Esophagus muscularis mucosa (tissue), 4 donors: ENCODE data around the gene HDAC1. TPM values are rescaled to one million over a fixed set of nuclear protein-coding genes. Genes with fewer than 3 reads are reported as not detected.
"Not testable (repeated sequence)": the region's sequence is repeated elsewhere in the genome, so short reads cannot be mapped to it uniquely, and the experiment has no call there.

ENCODE experiments used
- DNase-seq: peaks from one replicate; pipeline ENCODE4 v3.0.0-alpha.2; 2017; ENCODE audit errors: extremely low spot score
- H3K27ac ChIP-seq, 4 donors: fragments of 200-600 bp; sonication (generic); replicated peaks in 1 of 4; 1 replicate in 3 of 4; 2 replicates in 1 of 4; pipeline ENCODE4 v1.5.1; 2016 to 2019; ENCODE audit warnings: mild to moderate bottlenecking in 1 of 4
- H3K27me3 ChIP-seq, 4 donors: fragments of 200-600 bp; sonication (generic); one replicate each; pipeline versions ENCODE4 v1.5.1 to v1.6.0; 2016 to 2019
- H3K36me3 ChIP-seq, 4 donors: fragments of 200-600 bp; sonication (generic); one replicate each; pipeline ENCODE4 v1.5.1; 2016 to 2019
- H3K4me1 ChIP-seq, 4 donors: fragments of 200-600 bp; sonication (generic); one replicate each; pipeline ENCODE4 v1.5.1; 2016 to 2019
- H3K4me3 ChIP-seq, 4 donors: fragments of 200-600 bp; sonication (generic); 1 replicate in 2 of 4; 2 replicates in 2 of 4; pipeline ENCODE4 v1.5.1; 2016 to 2019; ENCODE audit warnings: mild to moderate bottlenecking in 4 of 4, moderate library complexity in 1 of 4
- H3K9me3 ChIP-seq, 4 donors: fragments of 200-600 bp; sonication (generic); 1 replicate in 3 of 4; 2 replicates in 1 of 4; pipeline ENCODE4 v1.5.1; 2016 to 2019
- EP300 ChIP-seq: sonication (generic); formaldehyde crosslinking; IDR thresholded peaks from one replicate; pipeline ENCODE4 v1.6.1; 2017; ENCODE audit warnings: antibody characterized with exemption
- POLR2A ChIP-seq: fragments of 450-650 bp; IDR thresholded peaks from one replicate; pipeline ENCODE4 v1.6.1; 2017; ENCODE audit warnings: antibody characterized with exemption, moderate library complexity, mild to moderate bottlenecking, low read depth
- POLR2AphosphoS5 ChIP-seq, 2 donors: sonication (generic); formaldehyde crosslinking; IDR thresholded peaks; one replicate each; pipeline ENCODE4 v1.6.1; 2017; ENCODE audit warnings: antibody characterized with exemption in 2 of 2
- WGBS: methylation state at CpG from one replicate; pipeline ENCODE4 v1.1.5; 2018; 5-methylcytosine and 5-hydroxymethylcytosine counted together
- intact Hi-C: fragments of 100-400 bp; cut with DNase I; formaldehyde crosslinking; loops from one replicate; pipeline ENCODE4 v1.15.1; 2023
- total RNA-seq, 4 donors: library from RNA; depleted of rRNA; stranded (reverse); fragments of >200 nt; gene quantifications; one replicate each; pipeline versions ENCODE4 v1.1.0 to v1.2.1, GENCODE V29; 2016
- TF ChIP-seq, protein P1 (sequence below), 3 experiments: fragments of 200-600 bp in 2 of 3; fragments of 450-650 bp in 1 of 3; sonication (generic) in 2 of 3; IDR thresholded peaks; one replicate each; pipeline ENCODE4 v1.5.1; 2017 to 2019; ENCODE audit warnings: antibody characterized with exemption in 3 of 3, mild to moderate bottlenecking in 2 of 3, moderate library complexity in 1 of 3

HDAC1 gene
- total RNA-seq, 4 donors from 2014 or later, result 42.8 to 70.4 (median 51.4) TPM

DNA sequence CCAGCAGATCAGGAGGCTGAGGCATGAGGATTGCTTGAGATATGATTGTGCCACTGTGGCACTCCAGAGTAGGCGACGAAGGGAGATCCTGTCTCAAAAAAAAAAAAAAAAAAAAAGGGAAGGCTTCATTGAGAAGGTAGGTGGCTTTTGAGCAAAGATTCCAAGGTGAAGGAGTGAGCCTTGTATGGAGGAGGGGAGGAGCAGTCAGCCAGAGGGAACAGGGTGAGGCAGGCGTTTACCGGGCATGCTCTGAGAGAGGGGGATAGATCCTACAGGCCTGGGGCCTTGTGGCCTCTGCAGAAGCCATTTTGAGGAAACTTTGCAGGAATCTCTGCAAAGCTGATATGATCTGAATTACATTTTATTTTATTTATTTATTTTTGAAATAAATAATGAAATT is 5.1 kb upstream of the HDAC1 start:
- Histone ChIP-seq H3K27ac (no peak overlapping the region), H3K4me3 (no peak overlapping the region), H3K27me3 (no peaks in the 10 kb centered on the region), H3K36me3 (no peaks in the 10 kb centered on the region), H3K4me1 (peaks cover 5 to 10% (median 6%) of the 10 kb centered on the region in 4 donors), H3K9me3 (no peaks in the 10 kb centered on the region)
- intact Hi-C loops, result no loop called here
- TF ChIP-seq POLR2AphosphoS5 (IDR thresholded peaks at IDR 0.05) (no peak), EP300 (no peak), POLR2A (no peak)
- TF ChIP-seq, protein P1, sequence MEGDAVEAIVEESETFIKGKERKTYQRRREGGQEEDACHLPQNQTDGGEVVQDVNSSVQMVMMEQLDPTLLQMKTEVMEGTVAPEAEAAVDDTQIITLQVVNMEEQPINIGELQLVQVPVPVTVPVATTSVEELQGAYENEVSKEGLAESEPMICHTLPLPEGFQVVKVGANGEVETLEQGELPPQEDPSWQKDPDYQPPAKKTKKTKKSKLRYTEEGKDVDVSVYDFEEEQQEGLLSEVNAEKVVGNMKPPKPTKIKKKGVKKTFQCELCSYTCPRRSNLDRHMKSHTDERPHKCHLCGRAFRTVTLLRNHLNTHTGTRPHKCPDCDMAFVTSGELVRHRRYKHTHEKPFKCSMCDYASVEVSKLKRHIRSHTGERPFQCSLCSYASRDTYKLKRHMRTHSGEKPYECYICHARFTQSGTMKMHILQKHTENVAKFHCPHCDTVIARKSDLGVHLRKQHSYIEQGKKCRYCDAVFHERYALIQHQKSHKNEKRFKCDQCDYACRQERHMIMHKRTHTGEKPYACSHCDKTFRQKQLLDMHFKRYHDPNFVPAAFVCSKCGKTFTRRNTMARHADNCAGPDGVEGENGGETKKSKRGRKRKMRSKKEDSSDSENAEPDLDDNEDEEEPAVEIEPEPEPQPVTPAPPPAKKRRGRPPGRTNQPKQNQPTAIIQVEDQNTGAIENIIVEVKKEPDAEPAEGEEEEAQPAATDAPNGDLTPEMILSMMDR (IDR thresholded peaks at IDR 0.05), result no peak
- no peak for DNase-seq
- WGBS, result 89% methylated on average over 4 of the region's 4 CpGs

DNA sequence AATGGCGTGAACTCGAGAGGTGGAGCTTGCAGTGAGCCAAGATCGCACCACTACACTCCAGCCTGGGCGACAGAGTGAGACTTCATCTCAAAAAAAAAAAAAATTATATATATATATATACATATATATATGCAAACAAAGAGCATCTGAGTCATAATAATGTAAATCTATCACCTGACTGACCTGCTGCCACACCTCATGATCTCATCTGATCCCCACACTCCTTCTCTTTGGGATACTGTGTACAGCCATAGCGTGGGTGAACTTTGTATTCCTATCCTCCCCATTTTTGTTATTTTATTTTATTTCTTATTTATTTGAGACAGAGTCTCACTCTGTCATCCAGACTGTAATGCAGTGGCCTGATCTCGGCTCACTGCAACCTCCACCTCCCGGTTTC is 2.6 kb upstream of the HDAC1 start:
- no peak overlapping the region for H3K4me3 ChIP-seq
- no peaks in the 10 kb centered on the region for H3K9me3 ChIP-seq
- TF ChIP-seq POLR2A, result no peak
- TF ChIP-seq POLR2AphosphoS5 (IDR thresholded peaks at IDR 0.05), result no peak
- TF ChIP-seq, protein P1 (IDR thresholded peaks at IDR 0.05), result no peak
- no peak for TF ChIP-seq EP300
- WGBS, result 93% methylated on average over 7 of the region's 7 CpGs
- H3K27me3 ChIP-seq, result no peaks in the 10 kb centered on the region
- DNase-seq, result no peak
- H3K27ac ChIP-seq, result no peak overlapping the region
- intact Hi-C loops, result no loop called here
- no peaks in the 10 kb centered on the region for H3K36me3 ChIP-seq
- H3K4me1 ChIP-seq, result peaks cover 6 to 29% (median 20%) of the 10 kb centered on the region in 4 donors

DNA sequence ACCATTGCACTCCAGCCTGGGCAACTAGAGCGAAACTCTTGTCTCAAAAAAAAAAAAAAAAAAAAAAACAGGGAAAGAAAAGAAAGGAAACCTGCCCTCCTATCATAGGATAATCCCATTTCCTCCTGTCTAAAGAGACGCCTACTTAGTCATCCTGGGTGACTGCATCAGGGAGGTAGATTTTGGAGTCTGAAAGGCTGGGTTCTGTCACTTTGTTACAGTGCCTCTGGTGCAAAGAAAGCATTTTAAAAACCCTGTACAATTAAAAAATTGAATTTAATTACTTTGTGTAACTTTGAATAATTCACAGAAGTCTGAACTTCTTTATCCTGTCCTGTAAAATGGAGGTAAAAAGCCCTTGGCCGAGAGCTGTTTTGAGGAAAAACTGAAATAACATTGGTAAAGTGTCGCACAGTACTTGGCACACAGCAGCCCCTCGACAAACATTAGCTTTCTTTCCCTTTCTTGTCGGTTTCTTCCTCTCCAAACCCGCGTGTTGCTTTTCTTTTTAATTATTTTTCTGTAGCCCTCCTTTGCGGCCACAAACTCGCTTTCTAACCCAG is 657 bp upstream of the HDAC1 start:
- WGBS, result 60% methylated on average over 10 of the region's 10 CpGs
- intact Hi-C loops, result no loop called here

DNA sequence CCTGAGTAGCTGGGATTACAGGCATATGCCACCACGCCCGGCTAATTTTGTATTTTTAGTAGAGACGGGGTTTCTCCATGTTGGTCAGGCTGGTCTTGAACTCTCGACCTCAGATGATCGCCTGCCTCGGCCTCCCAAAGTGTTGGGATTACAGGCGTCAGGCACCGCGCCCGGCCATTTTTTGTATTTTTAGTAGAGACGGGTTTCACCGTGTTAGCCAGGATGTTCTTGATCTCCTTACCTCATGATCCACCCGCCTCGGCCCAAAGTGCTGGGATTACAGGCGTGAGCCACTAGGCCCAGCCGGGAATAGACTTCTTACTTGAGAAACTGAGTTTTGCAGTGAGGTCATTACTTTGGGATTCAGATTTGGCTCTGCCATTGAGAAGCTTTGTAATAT is 6.3 kb downstream of the HDAC1 start:
- H3K9me3 ChIP-seq, H3K4me3 ChIP-seq, H3K27ac ChIP-seq, H3K27me3 ChIP-seq, DNase-seq, intact Hi-C loops: not testable (repeated sequence)
- 95% methylated on average over 16 of the region's 16 CpGs for WGBS
- peaks cover 8 to 15% (median 10%) of the 10 kb centered on the region in 4 donors for H3K36me3 ChIP-seq
- peaks cover 0 to 18% (median 5%) of the 10 kb centered on the region in 4 donors for H3K4me1 ChIP-seq

More for the DNA sequence above, 657 bp upstream of the HDAC1 start:
- Histone ChIP-seq H3K4me1 (peaks cover 6 to 33% (median 20%) of the 10 kb centered on the region in 4 donors), H3K36me3 (no peaks in the 10 kb centered on the region), H3K27me3 (no peaks in the 10 kb centered on the region), H3K4me3 (peak overlapping the region; percentile 69 to 86 (median 76)), H3K9me3 (no peaks in the 10 kb centered on the region), H3K27ac (peak overlapping the region; percentile 81 to 90 (median 84))
- no peak for TF ChIP-seq POLR2A
- no peak for TF ChIP-seq EP300
- TF ChIP-seq, protein P1 (IDR thresholded peaks at IDR 0.05), result no peak
- no peak for TF ChIP-seq POLR2AphosphoS5 (IDR thresholded peaks at IDR 0.05)
- DNase-seq, result no peak

GRCh38 chr1:32299327-32299726 is 7.4 kb downstream of the HDAC1 start:
- Histone ChIP-seq H3K36me3 (peaks cover 19 to 26% (median 21%) of the 10 kb centered on the region in 4 donors), H3K27me3 (no peaks in the 10 kb centered on the region), H3K4me3 (no peak overlapping the region), H3K4me1 (peaks cover 0 to 15% (median 0%) of the 10 kb centered on the region in 4 donors), H3K27ac (no peak overlapping the region), H3K9me3 (no peaks in the 10 kb centered on the region)
- intact Hi-C loops, result no loop called here
- TF ChIP-seq POLR2A, result no peak
- TF ChIP-seq, protein P1 (IDR thresholded peaks at IDR 0.05), result no peak
- no peak for TF ChIP-seq EP300
- TF ChIP-seq POLR2AphosphoS5 (IDR thresholded peaks at IDR 0.05), result no peak
- DNase-seq, result no peak
